Diencephalon (tissue), 1 donor: ENCODE measurements around the gene FADS3. TPM values are rescaled to one million over a fixed set of nuclear protein-coding genes. Genes with fewer than 3 reads are reported as not detected.

ENCODE experiments used
- small RNA-seq: library from RNA; depleted of rRNA; stranded (forward); fragments of <200 nt; gene quantifications from one replicate; pipeline ENCODE3, GENCODE V24; 2014
- total RNA-seq: library from RNA; depleted of rRNA; stranded (reverse); fragments of >200 nt; gene quantifications from one replicate; pipeline ENCODE4 v1.2.3, GENCODE V29; 2014

The FADS3 gene
- 45.7 TPM for total RNA-seq

GRCh38 chr11:61891331-61892084 lies at the start of gene FADS3:
Gene FADS3, minus strand, starts transcription at chr11:61891545. Its CDS starts 164 bp downstream, at chr11:61891381.

GRCh38 chr11:61917334-61918109 lies 26.2 kb upstream of the FADS3 start, which contains the start of gene RAB3IL1:
Gene RAB3IL1, minus strand, starts transcription at chr11:61917566. Its CDS starts 199 bp downstream, at chr11:61917367.

DNA sequence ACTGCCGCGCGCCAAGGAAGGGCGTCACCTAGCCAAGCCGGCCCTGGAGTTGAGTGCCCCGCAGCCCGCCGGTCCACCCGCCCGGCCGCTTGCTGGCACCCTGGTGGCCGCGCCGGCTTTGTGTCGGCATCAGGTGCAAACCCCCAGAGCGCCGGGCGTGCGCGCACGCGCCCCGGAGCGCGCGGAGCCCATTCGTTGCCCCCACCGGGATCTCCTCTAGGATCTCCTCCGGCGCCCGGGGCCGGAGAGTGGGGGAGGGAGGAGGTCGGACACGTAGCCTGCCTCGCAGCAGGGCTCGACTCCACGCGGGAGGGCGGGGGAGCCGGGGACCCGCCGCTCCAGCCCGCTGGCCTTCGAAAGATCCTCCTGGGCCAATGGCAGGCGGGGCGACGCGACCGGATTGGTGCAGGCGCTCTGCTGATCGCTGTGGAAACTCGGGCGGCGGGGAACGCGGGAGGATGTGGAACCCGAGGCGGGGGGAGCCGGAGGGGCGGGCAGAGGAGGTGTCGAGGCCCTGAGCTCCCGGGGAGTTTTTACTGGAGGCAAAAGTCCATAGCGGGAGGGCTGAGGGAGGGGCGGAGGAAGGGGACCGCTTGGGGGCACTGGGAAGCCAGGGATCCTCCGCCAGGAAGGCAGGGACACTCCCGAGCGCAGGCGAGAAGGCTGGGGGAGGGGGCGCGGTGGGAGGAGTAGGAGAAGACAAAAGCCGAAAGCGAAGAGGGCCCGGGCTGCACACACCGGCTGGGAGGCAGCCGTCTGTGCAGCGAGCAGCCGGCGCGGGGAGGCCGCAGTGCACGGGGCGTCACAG lies 63.6 kb downstream of the FADS3 start, which contains the start of gene FADS2:
Gene FADS2 (plus strand): TSS at position 730 of the 808 bp plus-strand sequence. CDS start 91 bp downstream, outside the sequence.

Small RNAs within 50 kb of the gene (small RNA-seq; reads per million reads assigned to genes)
- gene MIR6746 (not detected), gene RNU6-1243P (not detected)

Other genes with a start within 250 kb of the FADS3 start
- 11.3 TPM for gene DAGLA, start 211.2 kb downstream of the FADS3 start, total RNA-seq
- 2.8 TPM for gene MYRF, start 138.9 kb downstream of the FADS3 start, total RNA-seq
- 89.0 TPM for gene TMEM258, start 98.9 kb downstream of the FADS3 start, total RNA-seq
- 20.5 TPM for gene FEN1, start 98.6 kb downstream of the FADS3 start, total RNA-seq
- gene FADS1, start 74.5 kb downstream of the FADS3 start, total RNA-seq, result 97.8 TPM
- 178 TPM for gene FADS2, start 63.2 kb downstream of the FADS3 start, total RNA-seq
- 4.4 TPM for gene RAB3IL1, start 26.0 kb upstream of the FADS3 start, total RNA-seq
- 1.6 TPM for gene BEST1, start 58.8 kb upstream of the FADS3 start, total RNA-seq
- gene FTH1, start 76.1 kb upstream of the FADS3 start, total RNA-seq, result 513 TPM
- 22.6 TPM for gene INCENP, start 232.5 kb upstream of the FADS3 start, total RNA-seq